Natural killer cell (primary cell): ENCODE measurements around the gene IKZF1. TPM values are rescaled to one million over a fixed set of nuclear protein-coding genes. Genes with fewer than 3 reads are reported as not detected.

Experiments
- ATAC-seq, 3 donors: fragments of 150-1000 bp in 2 of 3; fragments of 200-7000 bp in 1 of 3; cut with Tn5 transposase; 1 replicate in 1 of 3; 2 replicates in 2 of 3; pipeline ENCODE4 v1.10.0; 2021; ENCODE audit warnings: mild to moderate bottlenecking in 2 of 3, moderate library complexity in 2 of 3
- DNase-seq, 2 donors: peaks; one replicate each; pipeline versions ENCODE4 v3.0.0 to v3.0.0-alpha.2; 2013 to 2021; ENCODE audit warnings: mixed read lengths in 1 of 2
- H3K27ac ChIP-seq: one replicate; pipeline ENCODE4 v1.5.1; 2013; ENCODE audit warnings: mild to moderate bottlenecking, low read length
- H3K27me3 ChIP-seq: one replicate; pipeline ENCODE4 v1.6.1; 2013; ENCODE audit warnings: low read length; ENCODE audit not compliant: control insufficient read depth, insufficient read depth
- H3K36me3 ChIP-seq: one replicate; pipeline ENCODE4 v1.6.1; 2013; ENCODE audit warnings: low read length; ENCODE audit not compliant: control insufficient read depth, insufficient read depth
- H3K4me1 ChIP-seq: one replicate; pipeline ENCODE4 v1.6.1; 2013; ENCODE audit warnings: low read length; ENCODE audit not compliant: control insufficient read depth, insufficient read depth
- H3K4me3 ChIP-seq: one replicate; pipeline ENCODE4 v1.5.1; 2013; ENCODE audit warnings: low read length
- H3K9me3 ChIP-seq: one replicate; pipeline ENCODE4 v1.6.1; 2013; ENCODE audit warnings: low read length; ENCODE audit not compliant: control insufficient read depth, insufficient read depth
- H3K27ac Mint-ChIP-seq, 2 donors: one replicate each; pipeline ENCODE4 v1.8.0; 2022; ENCODE audit warnings: mild to moderate bottlenecking in 2 of 2, mixed read lengths in 2 of 2, moderate library complexity in 1 of 2
- H3K27me3 Mint-ChIP-seq, 2 donors: one replicate each; pipeline ENCODE4 v1.8.0; 2022; ENCODE audit warnings: low read depth in 2 of 2, mixed read lengths in 2 of 2
- H3K36me3 Mint-ChIP-seq: one replicate; pipeline ENCODE4 v1.8.0; 2022; ENCODE audit warnings: mixed read lengths
- H3K4me1 Mint-ChIP-seq, 2 donors: one replicate each; pipeline ENCODE4 v1.8.0; 2022; ENCODE audit warnings: mixed read lengths in 2 of 2
- H3K4me3 Mint-ChIP-seq: one replicate; pipeline ENCODE4 v1.8.0; 2022; ENCODE audit warnings: mild to moderate bottlenecking, moderate library complexity, mixed read lengths
- H3K9me3 Mint-ChIP-seq, 2 donors: one replicate each; pipeline ENCODE4 v1.8.0; 2022; ENCODE audit warnings: mixed read lengths in 2 of 2
- WGBS: methylation state at CpG from one replicate; pipeline ENCODE4 v1.1.7; 2013; ENCODE audit warnings: missing lambda C conversion rate; ENCODE audit not compliant: insufficient coverage; 5-methylcytosine and 5-hydroxymethylcytosine counted together
- intact Hi-C: fragments of 100-400 bp; cut with micrococcal nuclease; formaldehyde crosslinking; loops from one replicate; pipeline ENCODE4 v1.14.2; 2022
- total RNA-seq, 4 donors: library from RNA; stranded (reverse); fragments of 120-200 nt in 1 of 4; gene quantifications; one replicate each; pipeline versions ENCODE4 v1.2.3 to v1.2.4, GENCODE V29; 2013 to 2022
- TF ChIP-seq, protein P1 (sequence below): fragments of 200-600 bp; IDR thresholded peaks from one replicate; pipeline ENCODE4 v1.8.0; 2022; ENCODE audit warnings: antibody characterized with exemption

The IKZF1 gene
- total RNA-seq, 3 donors from 2014 or later (not counting 1 experiment from before 2014, with no cell fraction given) = 294 to 391 (median 350) TPM

GRCh38 chr7:50331564-50332208 is 27.2 kb downstream of the IKZF1 start:
- TF ChIP-seq, protein P1, sequence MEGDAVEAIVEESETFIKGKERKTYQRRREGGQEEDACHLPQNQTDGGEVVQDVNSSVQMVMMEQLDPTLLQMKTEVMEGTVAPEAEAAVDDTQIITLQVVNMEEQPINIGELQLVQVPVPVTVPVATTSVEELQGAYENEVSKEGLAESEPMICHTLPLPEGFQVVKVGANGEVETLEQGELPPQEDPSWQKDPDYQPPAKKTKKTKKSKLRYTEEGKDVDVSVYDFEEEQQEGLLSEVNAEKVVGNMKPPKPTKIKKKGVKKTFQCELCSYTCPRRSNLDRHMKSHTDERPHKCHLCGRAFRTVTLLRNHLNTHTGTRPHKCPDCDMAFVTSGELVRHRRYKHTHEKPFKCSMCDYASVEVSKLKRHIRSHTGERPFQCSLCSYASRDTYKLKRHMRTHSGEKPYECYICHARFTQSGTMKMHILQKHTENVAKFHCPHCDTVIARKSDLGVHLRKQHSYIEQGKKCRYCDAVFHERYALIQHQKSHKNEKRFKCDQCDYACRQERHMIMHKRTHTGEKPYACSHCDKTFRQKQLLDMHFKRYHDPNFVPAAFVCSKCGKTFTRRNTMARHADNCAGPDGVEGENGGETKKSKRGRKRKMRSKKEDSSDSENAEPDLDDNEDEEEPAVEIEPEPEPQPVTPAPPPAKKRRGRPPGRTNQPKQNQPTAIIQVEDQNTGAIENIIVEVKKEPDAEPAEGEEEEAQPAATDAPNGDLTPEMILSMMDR = no peak
- Mint-ChIP-seq H3K27ac (no peak overlapping the region), H3K4me1 (peaks cover 36 to 37% of the 10 kb centered on the region in 2 donors), H3K36me3 (peaks cover 3% of the 10 kb centered on the region), H3K27me3 (no peaks in the 10 kb centered on the region), H3K9me3 (no peaks in the 10 kb centered on the region), H3K4me3 (no peak overlapping the region)
- Histone ChIP-seq H3K4me3 (no peak overlapping the region), H3K4me1 (peaks cover 76% of the 10 kb centered on the region), H3K27ac (peak overlapping the region; percentile 91), H3K27me3 (no peaks in the 10 kb centered on the region), H3K36me3 (peaks cover 42% of the 10 kb centered on the region), H3K9me3 (no peaks in the 10 kb centered on the region)
- intact Hi-C loops = loop anchor here (1.0 to 2.0 kb wide), 5 partner anchors 10 to 66 kb away; no protein-coding TSS in a partner anchor
- whole genome bisulfite sequencing = 6% methylated on average over 2 of the region's 2 CpGs
- ATAC-seq (peak; percentile 43 to 68 (median 64)), DNase-seq (peak in 1 of 2 donors; percentile 82)

DNA sequence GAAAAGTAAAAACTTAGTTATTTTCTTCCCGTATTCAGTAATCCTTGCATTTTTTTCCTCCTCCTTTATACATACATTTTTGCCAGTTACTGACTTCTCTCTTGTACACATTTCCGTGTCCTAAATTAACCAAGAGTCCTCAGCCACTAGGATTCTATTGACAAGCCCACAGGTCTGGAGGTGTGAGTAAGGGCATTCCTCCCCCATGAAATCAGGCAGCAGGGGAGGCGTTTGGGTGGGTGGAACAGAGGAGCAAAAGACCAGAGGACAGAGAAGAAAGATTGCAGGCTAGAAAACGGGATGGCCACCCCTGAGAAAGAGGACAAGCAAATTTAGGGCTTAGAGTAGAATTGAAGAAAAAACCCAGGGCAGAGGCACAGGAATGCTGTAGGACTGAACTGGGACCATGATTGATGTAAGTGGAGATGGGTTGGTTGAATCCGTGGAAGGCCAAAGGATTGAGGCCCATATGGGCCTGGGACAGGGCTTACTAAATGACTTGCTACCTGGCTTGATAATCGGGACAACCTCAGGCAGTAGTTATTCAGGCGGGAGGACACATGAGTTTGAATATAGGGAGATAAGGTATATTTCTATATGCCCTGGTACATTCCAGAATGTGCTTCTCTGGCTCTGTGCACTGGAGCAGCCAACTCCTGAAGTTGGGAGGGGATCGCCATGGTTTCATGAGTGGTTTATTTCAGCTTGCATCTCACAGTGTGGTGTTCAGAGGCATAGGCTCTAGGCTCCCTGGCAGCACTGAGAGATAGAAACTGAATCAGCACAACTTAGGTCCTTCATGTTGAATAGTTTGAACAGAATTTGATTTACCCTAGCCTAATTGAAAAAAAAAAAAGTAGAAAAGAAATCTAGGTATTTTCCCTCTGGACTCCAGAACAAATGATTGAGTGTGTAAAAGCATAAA is 28.0 kb downstream of the IKZF1 start:
- DNase-seq (peak in 1 of 2 donors; percentile 60), ATAC-seq (no peak)
- Histone ChIP-seq H3K4me1 (peaks cover 81% of the 10 kb centered on the region), H3K36me3 (peaks cover 36% of the 10 kb centered on the region), H3K27me3 (no peaks in the 10 kb centered on the region), H3K9me3 (no peaks in the 10 kb centered on the region), H3K4me3 (no peak overlapping the region), H3K27ac (peak overlapping the region; percentile 91)
- Mint-ChIP-seq H3K27ac (no peak overlapping the region), H3K4me1 (peaks cover 34 to 35% of the 10 kb centered on the region in 2 donors), H3K4me3 (no peak overlapping the region), H3K9me3 (no peaks in the 10 kb centered on the region), H3K36me3 (no peaks in the 10 kb centered on the region), H3K27me3 (no peaks in the 10 kb centered on the region)
- 59% methylated on average over 7 of the region's 8 CpGs for WGBS
- TF ChIP-seq, protein P1 = no peak
- intact Hi-C loops = loop anchor here (1.0 to 2.0 kb wide), 4 partner anchors 9 to 30 kb away; no protein-coding TSS in a partner anchor

GRCh38 chr7:50333221-50333651 is 28.7 kb downstream of the IKZF1 start:
- WGBS = 0% methylated on average over 9 of the region's 9 CpGs
- Mint-ChIP-seq H3K9me3 (no peaks in the 10 kb centered on the region), H3K4me1 (peaks cover 34 to 35% of the 10 kb centered on the region in 2 donors), H3K4me3 (no peak overlapping the region), H3K27ac (no peak overlapping the region), H3K36me3 (no peaks in the 10 kb centered on the region), H3K27me3 (no peaks in the 10 kb centered on the region)
- peaks cover 83% of the 10 kb centered on the region for H3K4me1 ChIP-seq
- H3K36me3 ChIP-seq = peaks cover 29% of the 10 kb centered on the region
- peak; percentile 6 to 48 (median 46) for ATAC-seq
- no peaks in the 10 kb centered on the region for H3K27me3 ChIP-seq
- H3K27ac ChIP-seq = peak overlapping the region; percentile 91
- TF ChIP-seq, protein P1 = no peak
- DNase-seq = peak in 1 of 2 donors; percentile 84
- peak overlapping the region; percentile 14 for H3K4me3 ChIP-seq
- no peaks in the 10 kb centered on the region for H3K9me3 ChIP-seq
- intact Hi-C loops = loop anchor here (2.0 kb wide), 3 partner anchors 16 to 30 kb away; no protein-coding TSS in a partner anchor
